B cell (primary cell): ENCODE measurements around the gene CDC42SE2. TPM values are rescaled to one million over a fixed set of nuclear protein-coding genes. Genes with fewer than 3 reads are reported as not detected.
"Not testable (repeated sequence)": the region's sequence is repeated elsewhere in the genome, so short reads cannot be mapped to it uniquely, and the experiment has no call there.

Experiments used
- ATAC-seq: fragments of 200-7000 bp; cut with Tn5 transposase; one replicate; pipeline ENCODE4 v1.10.0; 2021; ENCODE audit warnings: low read depth, mild to moderate bottlenecking, moderate number of reproducible peaks, moderate library complexity
- CTCF ChIA-PET: fragments of 350-600 bp; sonication (Branson Sonifier 250); formaldehyde crosslinking; loops from one replicate; lab custom pipeline; 2021; ENCODE audit warnings: antibody characterized with exemption, inconsistent platforms; lab: Charles Lee
- POLR2A ChIA-PET: fragments of 350-600 bp; sonication (Branson Sonifier 250); formaldehyde crosslinking; loops from one replicate; lab custom pipeline; 2021; ENCODE audit warnings: antibody characterized with exemption; lab: Charles Lee
- DNase-seq: peaks from one replicate; pipeline ENCODE4 v3.0.0; 2013
- H2AFZ ChIP-seq: 2 replicates; pipeline ENCODE4 v1.6.1; 2012; ENCODE audit warnings: mild to moderate bottlenecking, low read depth, low read length; ENCODE audit not compliant: insufficient read depth, poor library complexity, severe bottlenecking
- H3K27ac ChIP-seq, 2 donors: 1 replicate in 1 of 2; 2 replicates in 1 of 2; pipeline ENCODE4 v1.5.1; 2012 to 2013; ENCODE audit warnings: low read length in 2 of 2, mild to moderate bottlenecking in 2 of 2, moderate library complexity in 1 of 2
- H3K27me3 ChIP-seq, 4 experiments: fragments of 200-600 bp in 1 of 4; sonication (generic) in 1 of 4; replicated peaks in 1 of 4; 1 replicate in 2 of 4; 2 replicates in 2 of 4; pipeline versions ENCODE4 v1.6.1 to v1.7.0; 2013 to 2016; ENCODE audit warnings: low read length in 3 of 4, mild to moderate bottlenecking in 2 of 4, mixed read lengths in 1 of 4, moderate library complexity in 1 of 4; ENCODE audit not compliant: insufficient read depth in 4 of 4, control insufficient read depth in 3 of 4; ENCODE audit errors: control extremely low read depth in 1 of 4
- H3K36me3 ChIP-seq, 2 experiments: replicated peaks in 1 of 2; 1 replicate in 1 of 2; 2 replicates in 1 of 2; pipeline versions ENCODE4 v1.6.1 to v1.7.1; 2013; ENCODE audit warnings: low read length in 1 of 2; ENCODE audit not compliant: insufficient read depth in 2 of 2, control insufficient read depth in 1 of 2; ENCODE audit errors: control extremely low read depth in 1 of 2, extremely low read depth in 1 of 2
- H3K4me1 ChIP-seq, 2 donors: fragments of 200-600 bp in 1 of 2; sonication (generic) in 1 of 2; 1 replicate in 1 of 2; 2 replicates in 1 of 2; pipeline versions ENCODE4 v1.5.1 to v1.6.1; 2013 to 2017; ENCODE audit warnings: low read length in 2 of 2; ENCODE audit not compliant: control insufficient read depth in 2 of 2, insufficient read depth in 2 of 2
- H3K4me2 ChIP-seq: replicated peaks from 2 replicates; pipeline ENCODE3; 2012; ENCODE audit warnings: mild to moderate bottlenecking, low read depth, low read length; ENCODE audit not compliant: poor library complexity, severe bottlenecking
- H3K4me3 ChIP-seq, 5 experiments: fragments of 200-600 bp in 1 of 5; sonication (generic) in 1 of 5; 1 replicate in 3 of 5; 2 replicates in 2 of 5; pipeline versions ENCODE4 v1.5.1 to v1.7.0; 2011 to 2016; ENCODE audit warnings: low read length in 4 of 5, mild to moderate bottlenecking in 4 of 5, low read depth in 2 of 5, control low read depth in 1 of 5, moderate library complexity in 1 of 5; ENCODE audit not compliant: insufficient read depth in 1 of 5; ENCODE audit errors: control extremely low read depth in 1 of 5, extremely low read depth in 1 of 5
- H3K79me2 ChIP-seq: fragments of 200-600 bp; sonication (generic); one replicate; pipeline ENCODE4 v1.6.0; 2016; ENCODE audit warnings: low read length; ENCODE audit not compliant: control insufficient read depth, insufficient read depth
- H3K9ac ChIP-seq: fragments of 200-600 bp; sonication (generic); 2 replicates; pipeline ENCODE4 v1.6.1; 2017; ENCODE audit warnings: mild to moderate bottlenecking, low read length, moderate library complexity
- H3K9me3 ChIP-seq, 3 donors: one replicate each; pipeline versions ENCODE4 v1.6.1 to v1.7.1; 2013; ENCODE audit warnings: low read length in 2 of 3; ENCODE audit not compliant: control insufficient read depth in 2 of 3, insufficient read depth in 1 of 3; ENCODE audit errors: control extremely low read depth in 1 of 3
- H4K20me1 ChIP-seq: 2 replicates; pipeline ENCODE4 v1.6.0; 2012; ENCODE audit warnings: mild to moderate bottlenecking, low read length; ENCODE audit not compliant: insufficient read depth, control insufficient read depth, poor library complexity, severe bottlenecking
- H3K27ac Mint-ChIP-seq: one replicate; pipeline ENCODE4 v1.8.0; 2021; ENCODE audit warnings: mixed read lengths
- H3K27me3 Mint-ChIP-seq: one replicate; pipeline ENCODE4 v1.8.0; 2021; ENCODE audit warnings: mixed read lengths
- H3K4me1 Mint-ChIP-seq: one replicate; pipeline ENCODE4 v1.8.0; 2021; ENCODE audit warnings: mixed read lengths
- H3K4me3 Mint-ChIP-seq: one replicate; pipeline ENCODE4 v1.8.0; 2021; ENCODE audit warnings: mixed read lengths
- H3K9me3 Mint-ChIP-seq: one replicate; pipeline ENCODE4 v1.8.0; 2022; ENCODE audit warnings: mixed read lengths; ENCODE audit not compliant: insufficient read depth
- CTCF ChIP-seq: fragments of 200-600 bp; IDR thresholded peaks from one replicate; pipeline ENCODE4 v1.8.0; 2022; ENCODE audit warnings: antibody characterized with exemption, mild to moderate bottlenecking
- EZH2 ChIP-seq: IDR thresholded peaks from 2 replicates; pipeline ENCODE4 v1.6.1; 2012; ENCODE audit warnings: borderline replicate concordance, low read depth, mild to moderate bottlenecking, moderate library complexity, low read length; ENCODE audit not compliant: insufficient read depth, poor library complexity, severe bottlenecking
- WGBS: methylation state at CpG from one replicate; pipeline ENCODE4 v1.1.5; 2013; ENCODE audit warnings: missing lambda C conversion rate; ENCODE audit not compliant: insufficient coverage; 5-methylcytosine and 5-hydroxymethylcytosine counted together
- intact Hi-C: fragments of 100-400 bp; cut with micrococcal nuclease; formaldehyde crosslinking; loops from one replicate; pipeline ENCODE4 v1.10.0; 2022
- polyA plus RNA-seq: library from polyadenylated mRNA; depleted of rRNA; stranded (reverse); fragments of >200 nt; gene quantifications from 2 replicates; pipeline ENCODE4 v1.2.3, GENCODE V29; 2012
- total RNA-seq, 2 donors: library from RNA; stranded (reverse); fragments of 120-200 nt in 1 of 2; gene quantifications; 1 replicate in 1 of 2; 2 replicates in 1 of 2; pipeline versions ENCODE4 v1.2.3 to v1.2.4, GENCODE V29; 2013 to 2022

The CDC42SE2 gene
- total and polyA plus RNA-seq, 2 donors (not counting 1 experiment from before 2014, with no cell fraction given), result 42.5 to 161 TPM

- no peaks in the 10 kb centered on the region for H3K27me3 ChIP-seq
- Mint-ChIP-seq H3K4me3 (peak overlapping the region; percentile 62), H3K9me3 (no peaks in the 10 kb centered on the region), H3K27ac (peak overlapping the region; percentile 69), H3K27me3 (no peaks in the 10 kb centered on the region), H3K4me1 (peaks cover 72% of the 10 kb centered on the region)
- peaks cover 86 to 87% of the 10 kb centered on the region in 2 donors for H3K4me1 ChIP-seq
- H4K20me1 ChIP-seq, result peaks cover 53% of the 10 kb centered on the region
- ChIA-PET CTCF (interaction anchor here (0.9 to 1.4 kb wide), 3 partner anchors 102 to 111 kb away, joined by 3 to 4 read pairs (median 4); no protein-coding TSS in a partner anchor), POLR2A (no interaction called here)
- H3K79me2 ChIP-seq, result peaks cover 100% of the 10 kb centered on the region
- intact Hi-C loops, result no loop called here
- peak overlapping the region; percentile 25 to 80 for H3K27ac ChIP-seq
- peak overlapping the region in 1 of 5 experiments; percentile 23 for H3K4me3 ChIP-seq
- ATAC-seq, result no peak
- WGBS, result no CpG with 5 or more reads among the region's 2 CpGs
- no peak overlapping the region for H2AFZ ChIP-seq
- no peaks in the 10 kb centered on the region for H3K36me3 ChIP-seq
- TF ChIP-seq EZH2, result no peak
- TF ChIP-seq CTCF, result no peak
- no peak overlapping the region for H3K9ac ChIP-seq
- no peaks in the 10 kb centered on the region for H3K9me3 ChIP-seq
- DNase-seq, result no peak
- H3K4me2 ChIP-seq, result peak overlapping the region; percentile 68
Measured at GRCh38 chr5:131270809-131271208, 7.0 kb downstream of the CDC42SE2 start.

DNA sequence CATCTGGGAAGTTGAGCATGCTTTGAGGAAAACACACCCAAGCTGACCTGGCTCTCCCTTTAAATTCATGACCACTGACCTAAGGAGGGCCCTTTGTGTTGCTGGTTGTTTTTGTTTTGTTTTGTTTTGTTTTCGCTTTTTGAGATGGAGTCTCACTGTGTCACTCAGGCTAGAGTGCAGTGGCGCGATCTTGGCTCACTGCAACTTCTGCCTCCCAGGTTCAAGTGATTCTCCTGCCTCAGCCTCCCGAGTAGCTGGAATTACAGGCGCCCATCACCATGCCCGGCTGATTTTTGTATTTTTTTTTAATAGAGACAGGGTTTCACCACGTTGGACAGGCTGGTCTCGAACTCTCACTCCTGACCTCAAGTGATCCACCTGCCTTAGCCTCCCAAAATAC, 8.0 kb downstream of the CDC42SE2 start:
- Histone ChIP-seq H3K27ac (peak overlapping the region; percentile 25 to 80), H3K9ac (peak overlapping the region; percentile 41), H3K4me2 (peak overlapping the region; percentile 68), H2AFZ (peak overlapping the region; percentile 12), H3K4me3 (peak overlapping the region in 3 of 5 experiments; percentile 12 to 23 (median 22)), H3K4me1 (peaks cover 86 to 89% of the 10 kb centered on the region in 2 donors), H3K79me2 (peaks cover 100% of the 10 kb centered on the region), H4K20me1 (peaks cover 63% of the 10 kb centered on the region)
- peak overlapping the region; percentile 66 for H3K4me3 Mint-ChIP-seq
- WGBS, result 51% methylated on average over 2 of the region's 8 CpGs
- not testable (repeated sequence) for H3K9me3 Mint-ChIP-seq, H3K9me3 ChIP-seq, DNase-seq, H3K27me3 ChIP-seq, ATAC-seq, H3K27me3 Mint-ChIP-seq, H3K36me3 ChIP-seq
- ChIA-PET CTCF (interaction anchor here (1.2 kb wide), 1 partner anchor 110 kb away, joined by 4 read pairs; no protein-coding TSS in a partner anchor), POLR2A (interaction anchor here (1.2 to 2.3 kb wide), 2 partner anchors 8 to 110 kb away, joined by 3 to 9 read pairs; partner anchors contain the start of gene CDC42SE2)
- peak overlapping the region; percentile 77 for H3K27ac Mint-ChIP-seq
- H3K4me1 Mint-ChIP-seq, result peaks cover 71% of the 10 kb centered on the region
- intact Hi-C loops, result loop anchor here (1.0 kb wide), 1 partner anchor 8 kb away; the partner anchor contains the start of gene CDC42SE2
